Measurements from ENCODE around the gene MATK.

- TF ChIP-seq CTCF (IDR thresholded peaks at IDR 0.05): no peak
- TF ChIP-seq POLR2A (IDR thresholded peaks at IDR 0.05): no peak
Observed at GRCh38 chr19:3790941-3791340, 4.8 kb upstream of the MATK start.

All from sigmoid colon (tissue), 3 donors.